Measurements from ENCODE around the gene KRTAP25-1.

Gene KRTAP25-1, protein sequence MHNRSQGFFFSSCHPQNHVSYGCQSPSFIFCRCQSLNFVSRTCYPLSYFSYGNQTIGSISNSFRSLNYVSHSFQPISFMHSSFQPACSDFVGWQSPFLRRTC

DNA sequence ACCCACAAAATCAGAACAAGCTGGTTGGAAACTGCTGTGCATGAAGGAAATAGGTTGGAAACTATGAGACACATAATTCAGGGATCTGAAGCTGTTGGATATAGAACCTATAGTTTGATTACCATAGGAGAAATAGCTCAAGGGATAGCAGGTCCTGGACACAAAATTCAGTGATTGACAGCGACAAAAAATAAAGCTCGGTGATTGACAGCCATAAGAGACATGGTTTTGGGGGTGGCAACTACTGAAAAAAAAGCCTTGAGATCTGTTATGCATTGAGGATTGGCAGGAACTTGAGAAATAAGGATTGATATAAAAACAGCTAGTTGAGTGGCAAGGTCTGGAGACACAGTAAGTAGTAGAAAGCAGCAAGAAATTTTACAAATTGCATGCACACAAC is at the start of gene KRTAP25-1:
TSS of gene KRTAP25-1 (minus strand) at position 300 of the 400 bp plus-strand sequence. CDS start at position 276, 24 bp downstream.
- Histone ChIP-seq H3K9me3 (no peaks in the 10 kb centered on the region), H3K36me3 (replicated peaks) (no peaks in the 10 kb centered on the region), H3K4me3 (no peak within 1 kb of the TSS), H3K27me3 (ENCODE audit: low read depth) (no peaks in the 10 kb centered on the region), H3K4me1 (no peaks in the 10 kb centered on the region)
- DNase-seq (ENCODE audit: low spot score in 2 of 2): no peak
- in situ Hi-C loops (cut with MboI; ENCODE audit: low sequenced_read_pairs): no loop called here

DNA sequence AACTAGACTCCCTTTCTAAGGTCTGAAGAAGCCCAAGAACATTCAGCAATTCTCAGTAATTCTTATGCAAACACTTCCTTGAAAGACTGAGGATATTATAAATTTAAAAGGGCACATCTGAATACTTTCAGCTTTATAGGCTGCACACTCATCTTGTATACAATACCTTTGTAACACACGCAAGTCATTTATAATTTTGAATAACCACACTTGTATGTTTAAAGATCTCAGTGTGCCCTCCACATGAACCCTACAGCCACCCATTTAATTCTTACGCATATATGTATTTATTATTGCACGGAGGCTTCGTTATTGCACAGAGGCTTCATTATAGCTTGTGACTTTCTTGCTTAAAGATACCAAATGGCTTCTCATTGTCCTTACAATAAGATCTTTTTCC is 49.4 kb upstream of the KRTAP25-1 start:
- no peak for DNase-seq (ENCODE audit: low spot score in 2 of 2)
- Histone ChIP-seq H3K36me3 (replicated peaks) (no peaks in the 10 kb centered on the region), H3K9me3 (peaks cover 2% of the 10 kb centered on the region; the same call in 1 of the 2 replicates), H3K27me3 (ENCODE audit: low read depth) (no peaks in the 10 kb centered on the region), H3K4me3 (no peak overlapping the region), H3K4me1 (no peaks in the 10 kb centered on the region)
- in situ Hi-C loops (cut with MboI; ENCODE audit: low sequenced_read_pairs): no loop called here

GRCh38 chr21:30337772-30338171 is 48.5 kb upstream of the KRTAP25-1 start:
- Histone ChIP-seq H3K27me3 (ENCODE audit: low read depth) (no peaks in the 10 kb centered on the region), H3K4me3 (no peak overlapping the region), H3K4me1 (no peaks in the 10 kb centered on the region), H3K36me3 (replicated peaks) (no peaks in the 10 kb centered on the region), H3K9me3 (peaks cover 3% of the 10 kb centered on the region; the same call in 1 of the 2 replicates)
- in situ Hi-C loops (cut with MboI; ENCODE audit: low sequenced_read_pairs): no loop called here
- no peak for DNase-seq (ENCODE audit: low spot score in 2 of 2)

DNA sequence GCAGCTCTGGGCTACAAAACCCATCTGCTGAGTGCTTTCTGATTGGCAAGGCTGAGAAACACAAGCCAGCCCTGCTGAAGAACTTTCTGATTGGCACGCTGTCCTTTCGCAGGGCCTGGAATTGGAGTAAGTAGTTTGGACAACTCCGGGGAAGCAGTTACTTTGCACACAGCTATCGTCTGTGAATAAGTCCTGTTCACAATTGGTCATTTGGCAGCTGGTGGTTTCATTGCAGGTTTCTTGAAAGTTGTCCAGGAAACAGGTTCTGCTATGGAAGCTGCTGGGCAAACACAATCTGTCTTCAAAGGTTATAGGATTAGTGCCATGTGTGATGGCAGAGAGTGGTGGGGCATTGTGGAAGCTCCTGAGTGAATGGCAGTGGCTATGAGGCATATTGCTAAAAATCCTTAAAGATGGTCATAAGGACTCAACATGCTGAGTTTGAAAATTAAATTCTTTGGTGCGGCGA is 48.0 kb upstream of the KRTAP25-1 start, which contains the start of gene KRTAP27-1:
TSS of gene KRTAP27-1 (minus strand) at position 419 of the 469 bp plus-strand sequence. CDS start at position 393, 26 bp downstream.
- DNase-seq (ENCODE audit: low spot score in 2 of 2): no peak
- Histone ChIP-seq H3K4me1 (no peaks in the 10 kb centered on the region), H3K27me3 (ENCODE audit: low read depth) (no peaks in the 10 kb centered on the region), H3K9me3 (peaks cover 3% of the 10 kb centered on the region; the same call in 1 of the 2 replicates), H3K4me3 (no peak within 1 kb of the TSS), H3K36me3 (replicated peaks) (no peaks in the 10 kb centered on the region)
- in situ Hi-C loops (cut with MboI; ENCODE audit: low sequenced_read_pairs): no loop called here

DNA sequence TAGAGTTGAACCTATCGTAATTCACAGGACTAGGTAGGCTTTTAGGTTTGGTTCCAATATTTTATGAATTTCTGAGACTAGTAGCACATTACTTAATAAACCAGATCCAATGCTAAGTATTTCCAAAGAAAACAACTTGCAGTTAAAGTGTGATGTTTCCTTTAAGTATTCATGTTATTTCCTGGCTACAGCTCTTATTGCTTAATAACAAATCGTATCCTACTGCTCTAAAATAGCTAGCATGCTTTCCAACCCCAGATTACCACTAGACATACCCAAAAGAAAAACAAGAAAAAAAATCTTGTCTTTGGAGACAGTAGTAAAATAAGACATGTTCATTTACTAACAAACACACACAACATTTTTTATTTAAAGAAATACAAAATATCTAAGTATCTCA is 47.3 kb upstream of the KRTAP25-1 start:
- in situ Hi-C loops (cut with MboI; ENCODE audit: low sequenced_read_pairs): no loop called here
- DNase-seq (ENCODE audit: low spot score in 2 of 2): no peak
- Histone ChIP-seq H3K4me3 (no peak overlapping the region), H3K27me3 (ENCODE audit: low read depth) (no peaks in the 10 kb centered on the region), H3K9me3 (peaks cover 3% of the 10 kb centered on the region; the same call in 1 of the 2 replicates), H3K4me1 (no peaks in the 10 kb centered on the region), H3K36me3 (replicated peaks) (no peaks in the 10 kb centered on the region)

- DNase-seq (ENCODE audit: low spot score in 2 of 2): no peak
- in situ Hi-C loops (cut with MboI; ENCODE audit: low sequenced_read_pairs): no loop called here
- Histone ChIP-seq H3K4me1 (no peaks in the 10 kb centered on the region), H3K36me3 (replicated peaks) (no peaks in the 10 kb centered on the region), H3K9me3 (peaks cover 3% of the 10 kb centered on the region; the same call in 1 of the 2 replicates), H3K4me3 (no peak overlapping the region), H3K27me3 (ENCODE audit: low read depth) (no peaks in the 10 kb centered on the region)
These were observed 44.4 kb upstream of the KRTAP25-1 start for GRCh38 chr21:30333736-30334135.

- no peak for DNase-seq (ENCODE audit: low spot score in 2 of 2)
- H3K4me1 ChIP-seq: no peaks in the 10 kb centered on the region
- no peaks in the 10 kb centered on the region for H3K36me3 ChIP-seq (replicated peaks)
- in situ Hi-C loops (cut with MboI; ENCODE audit: low sequenced_read_pairs): no loop called here
- H3K27me3 ChIP-seq (ENCODE audit: low read depth): no peaks in the 10 kb centered on the region
- H3K4me3 ChIP-seq: no peak overlapping the region
- H3K9me3 ChIP-seq: peaks cover 3% of the 10 kb centered on the region; the same call in 1 of the 2 replicates
These were observed 43.4 kb upstream of the KRTAP25-1 start for GRCh38 chr21:30332681-30333080.

DNA sequence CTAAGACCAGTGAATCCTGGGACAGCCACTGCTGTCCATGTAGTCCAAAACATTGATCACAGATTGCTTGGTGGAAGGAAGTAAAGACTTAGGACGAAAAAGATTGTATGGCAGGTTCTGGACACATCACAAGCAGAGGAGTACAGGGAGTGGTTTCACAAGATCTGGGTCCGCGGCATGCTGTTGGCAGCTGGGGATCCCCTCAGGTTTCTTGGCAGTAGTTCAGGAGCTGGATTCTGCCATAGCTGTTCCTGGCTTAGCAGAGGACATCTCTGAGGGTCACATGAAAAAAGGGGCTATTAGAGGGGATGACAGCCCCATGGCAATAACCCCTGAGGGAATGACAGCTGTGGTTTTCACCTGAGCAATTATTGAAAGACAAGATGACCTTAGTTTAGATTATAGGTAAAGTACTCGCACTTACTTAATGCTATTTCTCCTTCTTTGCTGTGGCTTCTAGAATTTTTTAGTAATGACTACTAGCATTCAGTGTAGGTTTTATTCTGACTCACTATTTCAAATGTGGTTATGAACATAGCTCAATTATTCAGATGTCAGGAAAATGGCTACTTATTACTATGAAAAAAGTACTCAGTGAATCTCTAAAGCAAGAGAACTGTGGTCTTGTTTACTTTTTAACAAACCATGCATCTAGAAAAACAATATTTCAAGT is 40.0 kb upstream of the KRTAP25-1 start:
- Histone ChIP-seq H3K36me3 (replicated peaks) (no peaks in the 10 kb centered on the region), H3K27me3 (ENCODE audit: low read depth) (no peaks in the 10 kb centered on the region), H3K4me1 (no peaks in the 10 kb centered on the region), H3K4me3 (no peak overlapping the region), H3K9me3 (peaks cover 3% of the 10 kb centered on the region; the same call in 1 of the 2 replicates)
- in situ Hi-C loops (cut with MboI; ENCODE audit: low sequenced_read_pairs): no loop called here
- DNase-seq (ENCODE audit: low spot score in 2 of 2): no peak

GRCh38 chr21:30326390-30326789 is 37.1 kb upstream of the KRTAP25-1 start:
- in situ Hi-C loops (cut with MboI; ENCODE audit: low sequenced_read_pairs): no loop called here
- Histone ChIP-seq H3K4me3 (no peak overlapping the region), H3K27me3 (ENCODE audit: low read depth) (no peaks in the 10 kb centered on the region), H3K9me3 (no peaks in the 10 kb centered on the region; the same call in 1 of the 2 replicates), H3K4me1 (no peaks in the 10 kb centered on the region), H3K36me3 (replicated peaks) (no peaks in the 10 kb centered on the region)
- no peak for DNase-seq (ENCODE audit: low spot score in 2 of 2)

DNA sequence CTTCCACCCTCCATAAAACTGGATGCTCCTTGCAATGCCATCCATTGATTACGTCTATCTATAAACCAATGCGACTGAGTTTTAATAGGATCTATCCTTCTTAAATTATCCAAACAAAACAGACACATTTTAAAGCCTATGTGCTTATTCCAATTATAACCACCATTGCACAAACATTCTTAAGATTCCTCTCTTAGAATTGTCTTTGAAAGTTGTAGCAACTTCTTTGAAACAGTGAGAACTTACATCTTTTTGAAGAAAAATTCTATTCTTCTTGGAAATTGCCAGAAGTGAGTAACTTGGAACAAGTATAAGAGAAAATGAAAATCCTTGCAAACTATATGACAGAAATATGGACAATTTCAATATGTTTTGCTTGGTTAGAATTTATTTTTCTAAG is 30.9 kb upstream of the KRTAP25-1 start, which contains the start of gene KRTAP26-1:
TSS of gene KRTAP26-1 (minus strand) at position 101 of the 400 bp plus-strand sequence. CDS start 280 bp downstream, outside the sequence.
- Histone ChIP-seq H3K27me3 (ENCODE audit: low read depth) (no peaks in the 10 kb centered on the region), H3K4me1 (no peaks in the 10 kb centered on the region), H3K9me3 (no peaks in the 10 kb centered on the region), H3K36me3 (replicated peaks) (no peaks in the 10 kb centered on the region), H3K4me3 (no peak within 1 kb of the TSS)
- no peak for DNase-seq (ENCODE audit: low spot score in 2 of 2)
- in situ Hi-C loops (cut with MboI; ENCODE audit: low sequenced_read_pairs): no loop called here

DNA sequence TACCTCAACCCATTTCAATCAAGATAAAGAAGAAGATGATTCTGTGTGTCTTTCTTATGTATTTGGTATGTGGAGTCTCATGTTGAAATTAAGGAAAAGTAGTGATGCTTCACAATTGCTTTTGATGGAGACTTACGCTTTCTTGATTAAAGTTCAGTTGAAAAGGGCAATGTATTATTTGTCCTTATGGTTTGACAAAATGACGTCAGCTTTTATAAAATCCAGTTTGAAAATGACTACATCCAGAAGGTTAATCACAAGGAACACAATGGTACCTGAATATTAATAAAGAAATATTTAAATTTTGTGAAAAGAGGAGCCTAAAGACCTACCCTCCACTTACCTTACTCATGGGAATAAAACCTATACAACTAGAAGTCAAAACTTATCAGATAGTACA is 26.4 kb upstream of the KRTAP25-1 start:
- in situ Hi-C loops (cut with MboI; ENCODE audit: low sequenced_read_pairs): no loop called here
- Histone ChIP-seq H3K36me3 (replicated peaks) (no peaks in the 10 kb centered on the region), H3K9me3 (no peaks in the 10 kb centered on the region), H3K27me3 (ENCODE audit: low read depth) (no peaks in the 10 kb centered on the region), H3K4me3 (no peak overlapping the region), H3K4me1 (no peaks in the 10 kb centered on the region)
- no peak for DNase-seq (ENCODE audit: low spot score in 2 of 2)

DNA sequence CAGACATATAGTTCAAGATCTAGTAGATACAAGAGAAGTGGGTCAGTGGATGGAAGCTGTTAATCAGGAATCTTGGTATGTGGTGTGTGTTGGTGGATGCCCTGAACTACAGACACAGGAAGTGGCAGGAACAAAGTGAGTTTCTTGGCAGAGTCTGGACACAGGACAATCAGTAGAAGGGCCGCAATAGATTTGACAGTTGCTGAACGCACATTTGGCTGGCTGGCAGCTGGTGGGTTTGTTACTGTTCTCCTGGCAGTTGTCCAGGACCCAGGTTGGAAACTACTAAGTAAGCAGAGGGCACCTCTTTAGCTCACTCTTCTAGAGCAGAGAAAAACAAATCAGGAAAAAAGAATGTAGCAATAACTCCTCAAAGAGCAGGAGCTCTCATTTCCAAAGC is 17.6 kb upstream of the KRTAP25-1 start:
- Histone ChIP-seq H3K36me3 (replicated peaks) (no peaks in the 10 kb centered on the region), H3K4me1 (no peaks in the 10 kb centered on the region), H3K4me3 (no peak overlapping the region), H3K9me3 (no peaks in the 10 kb centered on the region; the same call in 1 of the 2 replicates), H3K27me3 (ENCODE audit: low read depth) (no peaks in the 10 kb centered on the region)
- DNase-seq (ENCODE audit: low spot score in 2 of 2): no peak
- in situ Hi-C loops (cut with MboI; ENCODE audit: low sequenced_read_pairs): no loop called here

DNA sequence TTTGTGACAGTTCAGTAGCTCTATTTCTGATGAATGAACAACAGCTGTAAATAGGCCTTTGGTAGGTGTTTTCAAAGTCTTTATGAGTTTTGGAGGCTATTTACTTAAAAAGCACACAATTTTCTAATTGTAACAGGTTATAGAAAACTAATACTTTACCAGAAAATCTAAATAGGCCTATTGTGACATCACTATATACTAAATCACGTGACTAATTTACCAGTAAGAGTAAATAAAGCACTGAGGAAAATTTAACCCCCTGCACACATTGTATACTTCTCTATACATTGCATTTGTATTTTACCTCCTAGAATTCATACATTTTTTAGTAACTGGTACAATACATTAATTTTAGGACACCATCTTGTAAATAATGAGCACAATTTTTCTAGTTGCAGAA is 15.8 kb upstream of the KRTAP25-1 start:
- in situ Hi-C loops (cut with MboI; ENCODE audit: low sequenced_read_pairs): no loop called here
- no peak overlapping the region for H3K4me3 ChIP-seq
- no peaks in the 10 kb centered on the region; the same call in 1 of the 2 replicates for H3K9me3 ChIP-seq
- H3K36me3 ChIP-seq (replicated peaks): no peaks in the 10 kb centered on the region
- DNase-seq (ENCODE audit: low spot score in 2 of 2): no peak
- H3K4me1 ChIP-seq: no peaks in the 10 kb centered on the region
- no peaks in the 10 kb centered on the region for H3K27me3 ChIP-seq (ENCODE audit: low read depth)

- no peaks in the 10 kb centered on the region; the same call in 1 of the 2 replicates for H3K9me3 ChIP-seq
- DNase-seq (ENCODE audit: low spot score in 2 of 2): no peak
- no peaks in the 10 kb centered on the region for H3K36me3 ChIP-seq (replicated peaks)
- H3K27me3 ChIP-seq (ENCODE audit: low read depth): no peaks in the 10 kb centered on the region
- no peak within 1 kb of the TSS for H3K4me3 ChIP-seq
- in situ Hi-C loops (cut with MboI; ENCODE audit: low sequenced_read_pairs): no loop called here
- no peaks in the 10 kb centered on the region for H3K4me1 ChIP-seq
These were observed 6.5 kb downstream of the KRTAP25-1 start, which contains the start of gene KRTAP24-1 for GRCh38 chr21:30282850-30283249. TSS of gene KRTAP24-1 (minus strand) at chr21:30282950. CDS start at chr21:30282932, 18 bp downstream.
